Endothelial cell of hepatic sinusoid (primary cell): ENCODE data around the gene SUPT5H.
"Not testable (repeated sequence)": the region's sequence is repeated elsewhere in the genome, so short reads cannot be mapped to it uniquely, and the experiment has no call there.

Source experiments
- in situ Hi-C: cut with HindIII; loops from 2 replicates; pipeline ENCODE4 v1.10.0; 2017; ENCODE audit warnings: low sequenced_read_pairs

SUPT5H gene

GRCh38 chr19:39424934-39425333 is 20.4 kb upstream of the SUPT5H start:
- in situ Hi-C loops = no loop called here

GRCh38 chr19:39425744-39426143 is 19.6 kb upstream of the SUPT5H start:
- in situ Hi-C loops = no loop called here

DNA sequence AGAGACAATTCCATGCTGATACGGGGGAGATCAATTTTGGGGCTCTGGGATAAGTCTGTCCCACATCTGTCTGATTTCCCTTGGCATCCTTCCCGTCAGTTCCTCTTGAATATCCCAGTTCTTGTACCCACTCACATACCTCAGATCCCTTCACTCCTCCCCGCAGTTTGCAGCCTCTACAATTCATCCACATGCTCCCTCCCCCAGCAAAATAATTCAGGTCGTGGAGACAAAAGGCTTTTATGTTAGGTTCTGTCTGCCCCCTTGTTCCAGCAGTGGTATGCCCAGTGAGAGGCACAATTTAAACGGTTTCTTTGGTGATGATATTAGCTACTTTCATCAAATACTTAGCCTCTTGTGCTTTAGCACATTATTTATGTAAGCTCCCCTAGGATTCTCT is 19.2 kb upstream of the SUPT5H start:
- in situ Hi-C loops = no loop called here

GRCh38 chr19:39427707-39428106 is 17.7 kb upstream of the SUPT5H start:
- in situ Hi-C loops = no loop called here

DNA sequence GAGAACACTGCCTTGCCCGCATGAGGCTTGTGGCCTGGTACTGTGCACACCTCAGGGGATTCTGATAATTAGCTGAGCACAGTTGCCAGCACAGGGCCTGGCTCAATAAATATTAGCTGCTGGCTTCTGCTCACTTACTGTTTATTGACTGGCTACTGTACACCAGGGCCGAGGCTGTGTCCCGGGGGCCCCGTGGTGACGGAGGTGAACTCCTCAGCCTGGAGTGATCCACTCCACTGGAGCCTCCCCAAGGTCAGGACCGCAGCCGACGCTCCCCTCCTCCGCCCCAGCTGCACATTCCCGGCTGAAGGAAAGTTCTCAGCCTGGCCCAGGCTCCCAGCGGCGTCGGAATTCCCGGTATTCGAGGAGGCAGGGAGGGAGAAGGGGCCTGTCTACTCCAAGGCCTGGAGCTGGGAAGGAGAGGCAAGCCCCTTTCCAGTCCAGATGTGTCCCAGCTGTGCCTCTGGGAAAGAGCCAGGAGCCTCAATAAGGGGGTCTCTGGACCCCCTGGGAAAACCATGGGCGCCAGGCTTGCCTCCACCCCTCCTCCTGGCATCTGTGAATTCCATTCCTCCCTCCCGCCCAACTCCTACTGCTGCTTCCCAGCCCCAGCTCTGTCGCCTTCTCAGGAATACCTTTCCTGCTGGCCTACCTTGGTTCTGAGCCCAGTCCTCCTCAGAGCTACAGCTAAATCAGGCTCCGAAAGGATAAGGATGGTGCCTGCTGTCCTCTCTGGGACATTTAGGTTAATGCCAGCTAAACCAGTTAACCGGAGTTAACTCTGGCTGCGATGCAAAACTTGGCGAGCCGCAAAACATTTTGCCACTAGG is 16.9 kb upstream of the SUPT5H start:
- in situ Hi-C loops = no loop called here

GRCh38 chr19:39430675-39431593 is 14.4 kb upstream of the SUPT5H start:
- in situ Hi-C loops = no loop called here

DNA sequence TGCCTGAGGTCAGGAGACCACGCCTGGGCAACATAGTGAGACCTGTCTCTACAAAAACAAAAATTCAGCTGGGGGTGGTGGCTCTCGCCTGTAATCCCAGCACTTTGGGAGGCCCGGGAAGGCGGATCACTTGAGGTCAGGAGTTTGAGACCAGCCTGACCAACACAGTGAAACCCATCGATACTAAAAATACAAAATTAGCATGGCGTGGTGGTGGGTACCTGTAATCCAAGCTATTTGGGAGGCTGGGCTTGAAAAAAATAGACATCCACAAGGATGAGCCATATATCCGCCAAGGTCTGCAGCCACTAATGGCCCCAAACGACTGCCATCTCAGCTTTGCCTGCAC is 12.7 kb upstream of the SUPT5H start:
- in situ Hi-C loops = no loop called here

DNA sequence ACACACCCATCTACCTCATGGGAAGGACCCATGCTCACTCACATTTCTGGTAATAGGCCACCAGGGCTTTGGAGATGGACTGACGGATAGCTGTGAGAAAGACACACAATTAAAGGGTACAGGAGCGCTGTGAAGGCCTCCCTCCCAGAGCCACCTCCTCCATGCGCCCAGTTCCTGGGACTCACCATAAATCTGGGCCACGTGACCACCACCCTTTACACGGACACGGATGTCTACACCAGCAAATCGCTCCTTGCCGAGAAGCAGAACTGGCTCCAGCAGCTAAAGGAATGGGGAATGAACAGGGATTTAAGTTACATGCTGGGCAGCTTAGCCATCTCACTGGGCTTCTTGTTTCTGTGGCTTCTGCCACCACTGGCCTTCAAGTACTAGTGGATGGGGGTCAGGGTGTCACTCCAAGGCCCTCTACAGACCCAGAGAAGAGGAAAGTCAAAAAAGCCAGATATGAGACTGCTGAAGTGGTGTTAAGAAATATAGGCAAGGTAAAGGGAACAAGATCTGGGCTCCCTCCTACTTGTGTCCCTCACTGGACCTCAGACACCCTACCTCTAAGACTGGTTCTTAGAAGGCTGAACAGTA is 11.8 kb upstream of the SUPT5H start:
- in situ Hi-C loops = no loop called here

DNA sequence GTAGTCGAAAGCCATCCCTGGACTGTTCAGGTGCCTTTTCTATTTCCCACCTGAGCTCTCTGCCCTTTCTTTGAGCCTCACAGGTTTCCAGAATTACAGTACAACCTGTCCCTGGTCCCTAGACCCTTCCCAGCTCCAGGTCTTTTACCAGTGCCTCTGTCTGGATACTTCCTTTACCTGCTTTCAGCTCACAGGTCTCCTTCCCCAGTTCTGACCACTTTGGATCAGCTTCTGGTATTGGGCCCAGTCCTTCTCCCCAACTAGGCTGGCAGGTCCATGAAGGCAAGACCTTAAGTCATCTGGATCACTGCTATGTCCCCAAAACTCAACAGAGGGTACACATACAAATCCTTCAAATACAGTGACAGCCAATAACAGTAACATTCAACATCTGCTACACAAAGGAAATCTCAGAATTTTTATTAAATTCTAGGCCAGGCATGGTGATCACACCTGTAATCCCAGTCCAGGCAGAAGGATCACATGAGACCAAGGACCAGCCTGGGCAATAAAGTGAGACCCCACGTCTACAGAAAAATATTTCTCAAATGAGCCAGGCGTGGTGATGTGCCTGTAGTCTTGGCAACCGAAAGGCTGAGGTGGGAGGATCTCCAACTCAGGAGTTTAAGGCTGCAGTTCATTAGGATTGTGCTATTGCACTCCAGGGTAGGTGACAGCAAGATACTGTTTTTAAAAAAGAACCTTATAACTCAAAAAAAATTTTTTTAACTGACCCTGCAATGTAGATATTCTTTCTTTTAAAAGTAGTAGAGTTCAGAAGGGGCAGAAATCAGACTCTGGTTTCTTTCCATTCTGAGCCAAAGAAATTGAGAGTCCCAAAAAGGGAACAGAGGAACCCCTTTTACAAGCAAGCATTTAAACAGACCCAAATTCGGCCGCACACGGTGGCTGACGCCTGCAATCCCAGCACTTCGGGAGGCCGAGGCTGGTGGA is 11.0 kb upstream of the SUPT5H start:
- in situ Hi-C loops = no loop called here

DNA sequence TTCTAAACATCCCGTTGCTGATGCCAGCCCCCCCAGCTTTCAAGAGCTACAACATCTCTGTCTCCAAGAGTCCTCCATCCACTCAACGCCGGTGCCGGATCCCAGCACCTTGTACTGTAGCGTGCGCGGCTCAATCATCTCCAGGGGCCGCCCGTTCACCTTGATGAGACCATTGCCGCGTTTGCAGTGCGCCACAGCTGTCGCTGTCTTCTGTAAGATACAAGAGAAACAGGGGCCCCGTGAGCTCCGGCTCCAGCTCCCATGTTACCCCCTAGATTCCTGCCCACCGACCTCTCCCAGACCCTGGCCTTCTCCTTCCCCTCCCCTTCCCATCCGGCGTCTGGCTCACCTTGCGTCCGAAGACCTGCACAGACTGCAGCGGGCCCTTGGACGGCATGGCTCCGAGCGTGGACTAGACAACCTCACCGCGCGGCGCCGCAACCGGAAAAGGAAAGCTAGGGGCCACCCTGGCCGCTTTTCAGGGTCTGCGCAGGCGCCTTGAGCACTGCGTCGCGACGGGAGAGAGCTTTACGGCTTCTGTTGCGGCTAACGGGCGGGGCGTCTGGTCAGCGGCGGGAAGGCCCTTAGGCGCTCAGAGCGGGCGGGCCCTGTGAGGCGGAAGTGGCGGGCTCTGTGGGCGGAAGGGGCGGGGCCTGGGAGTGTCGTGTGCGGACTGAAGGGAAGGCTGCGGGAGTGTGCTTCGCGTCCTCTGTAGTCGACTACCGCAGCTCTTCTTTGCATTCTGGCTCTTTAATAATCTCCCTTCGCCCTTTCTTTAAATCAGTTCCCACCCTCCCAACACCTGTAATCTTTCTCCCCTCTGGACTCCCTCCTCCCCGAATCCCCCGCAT is 9.7 kb upstream of the SUPT5H start, which contains the start of gene RPS16:
RPS16 (minus strand) TSS at position 451 of the 851 bp plus-strand sequence; CDS start at position 397, 54 bp downstream.
- in situ Hi-C loops = no loop called here

DNA sequence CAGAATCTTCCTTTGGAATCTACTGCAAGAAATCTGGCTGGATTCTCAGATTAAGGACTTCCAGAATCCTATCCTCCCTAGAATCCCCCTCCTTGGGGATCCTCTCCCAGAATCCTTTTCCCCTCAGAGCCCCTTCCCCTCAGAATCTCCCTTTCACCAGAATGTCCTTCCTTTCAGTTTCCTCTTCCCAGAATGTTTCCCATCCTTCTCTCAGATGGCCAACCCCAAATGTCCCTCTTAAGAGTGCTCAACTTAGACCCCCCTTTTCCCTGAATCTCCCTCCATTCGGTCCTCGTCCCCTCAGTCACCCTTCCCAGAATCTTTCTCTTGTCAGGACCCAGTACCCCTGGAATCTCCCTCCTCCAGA is 9.0 kb upstream of the SUPT5H start:
- in situ Hi-C loops = no loop called here

DNA sequence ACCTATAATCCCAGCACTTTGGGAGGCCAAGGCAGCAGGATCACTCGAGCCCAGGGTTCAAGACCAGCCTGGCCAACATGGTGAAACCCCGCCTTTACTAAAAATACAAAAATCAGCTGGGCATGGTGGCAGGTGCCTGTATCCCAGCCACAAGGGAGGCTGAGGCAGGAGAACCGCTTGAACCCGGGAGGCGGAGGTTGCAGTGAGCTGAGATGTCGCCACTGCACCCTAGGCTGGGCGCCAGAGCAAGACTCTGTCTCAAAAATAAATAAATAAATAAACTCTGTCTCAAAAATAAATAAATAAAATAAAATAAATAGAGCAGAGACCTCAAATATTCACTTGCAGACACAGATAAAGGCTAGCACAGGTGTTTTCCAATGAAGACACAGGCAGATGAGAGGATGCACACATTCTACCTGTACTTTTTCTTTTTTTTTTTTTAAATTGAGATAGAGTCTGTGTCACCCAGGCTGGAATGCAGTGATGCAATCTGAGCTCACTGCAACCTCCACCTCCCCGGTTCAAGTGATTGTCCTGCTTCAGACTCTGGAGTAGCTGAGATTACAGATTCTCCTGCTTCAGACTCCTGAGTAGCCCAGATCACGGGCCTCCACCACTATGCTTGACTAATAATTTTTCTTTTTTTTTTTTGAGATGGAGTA is 7.0 kb upstream of the SUPT5H start:
- in situ Hi-C loops = no loop called here

DNA sequence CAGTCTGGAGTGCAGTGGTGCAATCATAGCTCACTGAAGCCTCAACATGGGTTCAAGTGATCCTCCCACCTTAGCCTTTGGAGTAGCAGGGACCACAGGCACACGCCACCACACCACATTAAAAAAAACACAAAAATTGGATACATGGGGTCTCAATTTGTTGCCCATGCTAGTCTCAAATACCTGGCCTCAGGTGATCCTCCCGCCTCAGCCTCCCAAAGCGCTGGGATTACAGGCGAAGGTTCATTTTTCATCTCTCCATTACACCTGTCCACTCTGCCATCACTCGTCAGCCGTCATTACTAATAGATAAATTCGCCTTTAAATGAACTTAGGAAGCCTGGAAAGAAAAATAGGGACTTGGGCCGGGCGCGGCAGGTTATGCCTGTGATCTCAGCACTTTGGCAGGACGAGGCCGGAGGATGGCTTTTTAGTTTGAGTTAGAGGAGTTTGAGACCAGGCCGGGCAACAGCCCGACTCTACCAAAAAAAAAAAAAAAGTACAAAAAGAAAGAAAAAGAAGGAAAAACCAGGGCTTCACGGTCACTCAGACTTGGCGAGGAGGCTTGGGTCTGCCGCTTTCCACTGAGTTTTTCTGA is 685 bp upstream of the SUPT5H start:
- in situ Hi-C loops = no loop called here

GRCh38 chr19:39446365-39447084 is 1.1 kb downstream of the SUPT5H start:
- in situ Hi-C loops = no loop called here

GRCh38 chr19:39448271-39448670 is 2.9 kb downstream of the SUPT5H start:
- in situ Hi-C loops = no loop called here

GRCh38 chr19:39449116-39449797 is 3.9 kb downstream of the SUPT5H start:
- in situ Hi-C loops = no loop called here

DNA sequence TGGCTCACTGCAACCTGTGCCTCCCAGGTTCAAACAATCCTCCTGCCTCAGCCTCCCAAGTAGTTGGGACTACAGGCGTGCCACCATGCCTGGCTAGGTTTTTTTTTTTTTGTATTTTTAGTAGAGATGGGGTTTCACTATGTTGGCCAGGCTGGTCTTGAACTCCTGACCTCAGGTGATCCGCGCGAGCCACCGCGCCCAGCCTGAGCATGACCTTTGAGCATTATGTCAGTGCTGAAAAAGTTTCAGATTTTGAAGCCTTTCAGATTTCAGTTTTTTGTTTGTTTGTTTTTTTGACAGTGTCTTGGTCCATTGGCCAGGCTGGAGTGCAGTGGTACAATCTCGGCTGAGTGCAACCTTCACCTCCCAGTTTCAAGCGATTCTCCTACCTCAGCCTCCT is 5.9 kb downstream of the SUPT5H start:
- in situ Hi-C loops = not testable (repeated sequence)
